ENCODE measurements around the gene ITGA2. TPM values are rescaled to one million over a fixed set of nuclear protein-coding genes. Genes with fewer than 3 reads are reported as not detected.

Gene ITGA2
- total and polyA plus RNA-seq, 9 of the 15 experiments (the other 6 are each of a cell fraction or from before 2014, with no cell fraction given), result 0.01 to 0.09 (median 0.03) TPM; not detected in 5

DNA sequence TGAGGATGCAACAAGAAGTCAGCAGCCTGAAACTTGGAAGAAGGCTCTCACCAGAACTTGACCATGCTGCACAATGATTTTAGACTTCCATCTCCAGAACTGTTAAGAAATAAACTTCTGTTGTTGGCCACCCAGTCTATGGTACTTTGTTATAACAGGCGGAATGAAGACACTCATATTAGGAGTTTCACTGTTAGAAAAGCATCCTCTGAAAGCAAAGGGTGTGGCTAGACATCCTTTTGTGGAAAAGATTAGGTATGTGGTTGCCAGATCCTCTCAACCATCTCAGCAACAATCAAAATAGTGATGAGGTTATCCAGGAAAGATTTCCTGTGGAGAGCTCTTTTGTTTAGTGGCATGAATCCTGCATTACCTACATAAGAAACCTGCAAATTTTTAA lies 20.7 kb downstream of the ITGA2 start:
- H3K9ac ChIP-seq (ENCODE audit: insufficient read depth in 1 of 2, low read depth in 2 of 2, low read length in 2 of 2), result no peak overlapping the region
- no peak for FAIRE-seq
- CTCF ChIA-PET (ENCODE audit: low intra/inter-chr PET ratio), result no interaction called here
- in situ Hi-C loops (cut with MboI), result no loop called here
- no peak for DNase-seq (ENCODE audit: extremely low read depth in 1 of 4, low spot score in 3 of 4)
- intact Hi-C loops (cut with micrococcal nuclease), result no loop called here
- no peak overlapping the region for H3K4me3 ChIP-seq
- no peak for ATAC-seq
- 0% methylated on average over 1 of the region's 1 CpG for WGBS (ENCODE audit: insufficient coverage, low coverage, missing lambda C conversion rate)
- H3K27me3 ChIP-seq (ENCODE audit: control insufficient read depth in 2 of 2, insufficient read depth in 2 of 2, low read length in 2 of 2), result no peaks in the 10 kb centered on the region
- BruUV-seq (replicated peaks), result no TSS peak
- H3K79me2 ChIP-seq (ENCODE audit: control insufficient read depth, insufficient read depth, low read length), result no peaks in the 10 kb centered on the region
- no peaks in the 10 kb centered on the region for H3K36me3 ChIP-seq (ENCODE audit: control insufficient read depth, insufficient read depth, low read length)
- H3K4me2 ChIP-seq (ENCODE audit: insufficient read depth, low read length), result no peak overlapping the region
- POLR2A ChIA-PET, result no interaction called here
- no peaks in the 10 kb centered on the region for H3K9me1 ChIP-seq (ENCODE audit: control insufficient read depth, insufficient read depth, low read length)
- H4K20me1 ChIP-seq (replicated peaks; ENCODE audit: control insufficient read depth, insufficient read depth, low read length), result no peaks in the 10 kb centered on the region
- TF ChIP-seq MED1 (CRISPR knock-in tag; IDR thresholded peaks at IDR 0.05; ENCODE audit: borderline replicate concordance) (no peak), RBM14 (IDR thresholded peaks at IDR 0.05; ENCODE audit: borderline replicate concordance, insufficient read depth, low read depth, low read length) (no peak), MAX (CRISPR knock-in tag; IDR thresholded peaks at IDR 0.05) (no peak), ATF4 (CRISPR knock-in tag; IDR thresholded peaks at IDR 0.05) (no peak), MCM2 (IDR thresholded peaks at IDR 0.05; ENCODE audit: low read depth) (no peak), HNRNPK (IDR thresholded peaks at IDR 0.05; ENCODE audit: low read depth, low read length, poor library complexity, severe bottlenecking) (no peak)
- H3K27ac ChIP-seq (ENCODE audit: extremely low read depth, low read depth, low read length), result no peak overlapping the region
- no peak overlapping the region for H2AFZ ChIP-seq (ENCODE audit: low read depth, low read length)
- H3K9me3 ChIP-seq (replicated peaks; ENCODE audit: control insufficient read depth, insufficient read depth, low read depth, low read length), result no peaks in the 10 kb centered on the region
- H3K4me1 ChIP-seq (replicated peaks in 1 of 2; ENCODE audit: control insufficient read depth in 2 of 2, insufficient read depth in 2 of 2, low read length in 2 of 2), result no peaks in the 10 kb centered on the region

Data from K562 (cell line).